GM23248 (cell line): ENCODE data around the gene GPR35. TPM values are rescaled to one million over a fixed set of nuclear protein-coding genes. Genes with fewer than 3 reads are reported as not detected.

Experiments
- DNase-seq: peaks from one replicate; pipeline ENCODE4 v3.0.0-alpha.2; 2015
- H2AFZ ChIP-seq: fragments of 200-600 bp; sonication (generic); 2 replicates; pipeline ENCODE4 v1.6.1; 2016; ENCODE audit warnings: antibody characterized with exemption
- H3F3A ChIP-seq: fragments of 200-600 bp; sonication (generic); 2 replicates; pipeline ENCODE4 v1.6.1; 2016; ENCODE audit warnings: mild to moderate bottlenecking, antibody characterized with exemption, mixed run types; ENCODE audit not compliant: insufficient read depth
- H3K27ac ChIP-seq: fragments of 200-600 bp; sonication (generic); 2 replicates; pipeline ENCODE4 v1.5.1; 2016; ENCODE audit warnings: mild to moderate bottlenecking
- H3K27me3 ChIP-seq: fragments of 200-600 bp; sonication (generic); replicated peaks from 2 replicates; pipeline ENCODE4 v1.6.1; 2016; ENCODE audit warnings: mild to moderate bottlenecking; ENCODE audit not compliant: insufficient read depth
- H3K36me3 ChIP-seq: fragments of 200-600 bp; sonication (generic); 2 replicates; pipeline ENCODE4 v1.6.1; 2016; ENCODE audit warnings: low read depth, mild to moderate bottlenecking
- H3K4me1 ChIP-seq: fragments of 200-600 bp; sonication (generic); 2 replicates; pipeline ENCODE4 v1.6.1; 2016; ENCODE audit warnings: mild to moderate bottlenecking; ENCODE audit not compliant: insufficient read depth
- H3K4me2 ChIP-seq: fragments of 200-600 bp; sonication (generic); one replicate; pipeline ENCODE4 v1.6.1; 2016; ENCODE audit warnings: mild to moderate bottlenecking; ENCODE audit not compliant: unreplicated experiment
- H3K4me3 ChIP-seq: fragments of 200-600 bp; sonication (generic); 2 replicates; pipeline ENCODE4 v1.5.1; 2016; ENCODE audit warnings: mild to moderate bottlenecking
- H3K79me2 ChIP-seq: fragments of 200-600 bp; sonication (generic); 2 replicates; pipeline ENCODE4 v1.6.1; 2016; ENCODE audit warnings: mild to moderate bottlenecking; ENCODE audit not compliant: insufficient read depth
- H3K9ac ChIP-seq: fragments of 200-600 bp; sonication (generic); 2 replicates; pipeline ENCODE4 v1.6.1; 2016; ENCODE audit warnings: mild to moderate bottlenecking
- H3K9me2 ChIP-seq: fragments of 200-600 bp; sonication (generic); 2 replicates; pipeline ENCODE4 v1.6.1; 2016; ENCODE audit warnings: mixed run types, mild to moderate bottlenecking, moderate library complexity; ENCODE audit not compliant: insufficient read depth
- H3K9me3 ChIP-seq: fragments of 200-600 bp; sonication (generic); one replicate; pipeline ENCODE4 v1.6.1; 2017; ENCODE audit warnings: low read depth
- H4K20me1 ChIP-seq: fragments of 200-600 bp; sonication (generic); 2 replicates; pipeline ENCODE4 v1.6.0; 2016; ENCODE audit not compliant: insufficient read depth
- EZH2 ChIP-seq: fragments of 200-600 bp; sonication (generic); IDR thresholded peaks from 2 replicates; pipeline ENCODE4 v1.6.1; 2018; ENCODE audit warnings: antibody characterized with exemption, mild to moderate bottlenecking; ENCODE audit not compliant: insufficient read depth, poor library complexity, severe bottlenecking
- EZH2phosphoT487 ChIP-seq: fragments of 200-600 bp; sonication (generic); IDR thresholded peaks from 2 replicates; pipeline ENCODE4 v1.6.1; 2018; ENCODE audit warnings: antibody characterized with exemption, moderate library complexity, mild to moderate bottlenecking, low read depth; ENCODE audit not compliant: insufficient read depth
- WGBS, 2 experiments: methylation state at CpG; one replicate each; pipeline ENCODE4 v1.1.6; 2015 to 2017; ENCODE audit warnings: low lambda C conversion rate in 2 of 2, low coverage in 1 of 2; ENCODE audit errors: missing lambda C conversion rate in 2 of 2; 5-methylcytosine and 5-hydroxymethylcytosine counted together
- in situ Hi-C: fragments of 300-500 bp; cut with MboI; formaldehyde crosslinking; loops from 2 replicates; pipeline ENCODE4 v1.15.0; 2020
- polyA plus RNA-seq: library from polyadenylated mRNA; unstranded; fragments of >200 nt; fragmentation: Nextera tagmentation; extraction: Ambion mirVana; gene quantifications from 2 replicates; pipeline ENCODE4 v1.2.1, GENCODE V29; 2016
- total RNA-seq: library from RNA; depleted of rRNA; stranded (reverse); fragments of >200 nt; shearing (Covaris generic); gene quantifications from 2 replicates; pipeline ENCODE4 v1.2.3, GENCODE V29; 2014

The GPR35 gene
- total and polyA plus RNA-seq, 2 experiments from 2014 or later, result 0.14 TPM; not detected in 1

- Histone ChIP-seq H3K4me1 (no peaks in the 10 kb centered on the region), H3K27ac (no peak overlapping the region), H3K4me3 (no peak overlapping the region), H3K9ac (no peak overlapping the region), H3K27me3 (no peaks in the 10 kb centered on the region), H3K79me2 (no peaks in the 10 kb centered on the region), H3K4me2 (no peak overlapping the region), H2AFZ (no peak overlapping the region), H3K36me3 (no peaks in the 10 kb centered on the region), H3F3A (no peaks in the 10 kb centered on the region), H3K9me3 (no peaks in the 10 kb centered on the region), H3K9me2 (no peaks in the 10 kb centered on the region), H4K20me1 (no peaks in the 10 kb centered on the region)
- WGBS, 2 experiments, result 43 to 45% methylated on average over 10 to 11 of the region's 11 CpGs
- no peak for TF ChIP-seq EZH2
- no peak for TF ChIP-seq EZH2phosphoT487
- peak; percentile 52 for DNase-seq
- in situ Hi-C loops, result no loop called here
Measured at GRCh38 chr2:240604291-240604938, 20.9 kb upstream of the GPR35 start.

GRCh38 chr2:240604939-240605716 lies 20.2 kb upstream of the GPR35 start:
- Histone ChIP-seq H3K27me3 (no peaks in the 10 kb centered on the region), H3K27ac (no peak overlapping the region), H3K9me3 (no peaks in the 10 kb centered on the region), H3K4me1 (no peaks in the 10 kb centered on the region), H3F3A (no peaks in the 10 kb centered on the region), H3K4me2 (no peak overlapping the region), H3K4me3 (no peak overlapping the region), H3K79me2 (no peaks in the 10 kb centered on the region), H2AFZ (no peak overlapping the region), H3K9ac (no peak overlapping the region), H3K36me3 (no peaks in the 10 kb centered on the region), H3K9me2 (no peaks in the 10 kb centered on the region), H4K20me1 (no peaks in the 10 kb centered on the region)
- TF ChIP-seq EZH2 (no peak), EZH2phosphoT487 (no peak)
- in situ Hi-C loops, result no loop called here
- DNase-seq, result no peak
- 83 to 85% methylated on average over 19 of the region's 19 CpGs for WGBS, 2 experiments

GRCh38 chr2:240605867-240606743 lies 19.2 kb upstream of the GPR35 start:
- no peak overlapping the region for H3K27ac ChIP-seq
- no peak for TF ChIP-seq EZH2phosphoT487
- no peak for TF ChIP-seq EZH2
- no peaks in the 10 kb centered on the region for H4K20me1 ChIP-seq
- no peaks in the 10 kb centered on the region for H3K27me3 ChIP-seq
- H3F3A ChIP-seq, result no peaks in the 10 kb centered on the region
- no peaks in the 10 kb centered on the region for H3K4me1 ChIP-seq
- H3K9me3 ChIP-seq, result no peaks in the 10 kb centered on the region
- no peak for DNase-seq
- H3K79me2 ChIP-seq, result no peaks in the 10 kb centered on the region
- no peaks in the 10 kb centered on the region for H3K36me3 ChIP-seq
- H2AFZ ChIP-seq, result no peak overlapping the region
- 75 to 79% methylated on average over 12 of the region's 12 CpGs for WGBS, 2 experiments
- in situ Hi-C loops, result no loop called here
- no peak overlapping the region for H3K9ac ChIP-seq
- H3K4me2 ChIP-seq, result no peak overlapping the region
- no peaks in the 10 kb centered on the region for H3K9me2 ChIP-seq
- H3K4me3 ChIP-seq, result no peak overlapping the region

GRCh38 chr2:240611601-240612210 lies 13.6 kb upstream of the GPR35 start:
- Histone ChIP-seq H3K9me3 (no peaks in the 10 kb centered on the region), H3K4me3 (no peak overlapping the region), H3K4me2 (no peak overlapping the region), H3K27me3 (no peaks in the 10 kb centered on the region), H3K36me3 (no peaks in the 10 kb centered on the region), H4K20me1 (no peaks in the 10 kb centered on the region), H3F3A (no peaks in the 10 kb centered on the region), H3K79me2 (no peaks in the 10 kb centered on the region), H2AFZ (no peak overlapping the region), H3K4me1 (no peaks in the 10 kb centered on the region), H3K9me2 (no peaks in the 10 kb centered on the region), H3K27ac (no peak overlapping the region), H3K9ac (no peak overlapping the region)
- TF ChIP-seq EZH2phosphoT487 (no peak), EZH2 (no peak)
- DNase-seq, result no peak
- 83 to 87% methylated on average over 10 of the region's 10 CpGs for WGBS, 2 experiments
- in situ Hi-C loops, result no loop called here
